Loucy (cell line): ENCODE data around the gene GRM7.

Experiments used
- H2AFZ ChIP-seq: fragments of 200-600 bp; sonication (generic); 2 replicates; pipeline ENCODE4 v1.6.0; 2016; ENCODE audit warnings: antibody characterized with exemption, mild to moderate bottlenecking, low read length, moderate library complexity
- H3F3A ChIP-seq: fragments of 200-600 bp; 2 replicates; pipeline ENCODE4 v1.6.0; 2016; ENCODE audit warnings: antibody characterized with exemption, low read depth, mild to moderate bottlenecking
- H3K27me3 ChIP-seq: fragments of 200-600 bp; sonication (generic); 2 replicates; pipeline ENCODE4 v1.6.1; 2014; ENCODE audit warnings: low read length, mild to moderate bottlenecking; ENCODE audit not compliant: insufficient read depth, poor library complexity, severe bottlenecking
- H3K36me3 ChIP-seq: fragments of 200-600 bp; sonication (generic); 2 replicates; pipeline ENCODE4 v1.6.1; 2016; ENCODE audit warnings: low read length; ENCODE audit not compliant: insufficient read depth
- H3K4me1 ChIP-seq: fragments of 200-600 bp; sonication (generic); 2 replicates; pipeline ENCODE4 v1.5.1; 2014; ENCODE audit warnings: low read length, mild to moderate bottlenecking; ENCODE audit not compliant: insufficient read depth, poor library complexity, severe bottlenecking
- H3K4me2 ChIP-seq: fragments of 200-600 bp; sonication (generic); 2 replicates; pipeline ENCODE4 v1.6.0; 2014; ENCODE audit warnings: antibody characterized with exemption, low read length, low read depth, mild to moderate bottlenecking; ENCODE audit not compliant: poor library complexity, severe bottlenecking
- H3K4me3 ChIP-seq: fragments of 200-600 bp; sonication (generic); 2 replicates; pipeline ENCODE4 v1.5.1; 2014; ENCODE audit warnings: low read length, mild to moderate bottlenecking, mixed read lengths; ENCODE audit not compliant: poor library complexity, severe bottlenecking
- H3K79me2 ChIP-seq: fragments of 200-600 bp; sonication (generic); 2 replicates; pipeline ENCODE4 v1.6.1; 2014; ENCODE audit warnings: low read length; ENCODE audit not compliant: insufficient read depth
- H3K9ac ChIP-seq: fragments of 200-600 bp; sonication (generic); 2 replicates; pipeline ENCODE4 v1.6.0; 2014; ENCODE audit warnings: mild to moderate bottlenecking, low read depth, low read length, moderate library complexity; ENCODE audit not compliant: poor library complexity, severe bottlenecking
- H3K9me2 ChIP-seq: fragments of 200-600 bp; sonication (generic); replicated peaks from 2 replicates; pipeline ENCODE4 v1.6.1; 2016; ENCODE audit warnings: low read depth, low read length, mixed read lengths
- H3K9me3 ChIP-seq: fragments of 200-600 bp; sonication (generic); 2 replicates; pipeline ENCODE4 v1.6.1; 2014; ENCODE audit warnings: mild to moderate bottlenecking, antibody characterized with exemption, low read length, low read depth; ENCODE audit not compliant: insufficient read depth
- H4K20me1 ChIP-seq: fragments of 200-600 bp; sonication (generic); 2 replicates; pipeline ENCODE4 v1.6.0; 2014; ENCODE audit warnings: antibody characterized with exemption, low read length, mild to moderate bottlenecking; ENCODE audit not compliant: insufficient read depth, poor library complexity, severe bottlenecking
- EZH2phosphoT487 ChIP-seq: fragments of 200-600 bp; IDR thresholded peaks from 2 replicates; pipeline ENCODE4 v1.6.1; 2018; ENCODE audit warnings: antibody characterized with exemption, mild to moderate bottlenecking, moderate library complexity, borderline replicate concordance
- TF ChIP-seq, protein P1 (sequence below): fragments of 200-600 bp; sonication (generic); conservative IDR thresholded peaks from 2 replicates; pipeline ENCODE4 v1.5.1; 2014; ENCODE audit warnings: mild to moderate bottlenecking, antibody characterized with exemption, low read length

The GRM7 gene

DNA sequence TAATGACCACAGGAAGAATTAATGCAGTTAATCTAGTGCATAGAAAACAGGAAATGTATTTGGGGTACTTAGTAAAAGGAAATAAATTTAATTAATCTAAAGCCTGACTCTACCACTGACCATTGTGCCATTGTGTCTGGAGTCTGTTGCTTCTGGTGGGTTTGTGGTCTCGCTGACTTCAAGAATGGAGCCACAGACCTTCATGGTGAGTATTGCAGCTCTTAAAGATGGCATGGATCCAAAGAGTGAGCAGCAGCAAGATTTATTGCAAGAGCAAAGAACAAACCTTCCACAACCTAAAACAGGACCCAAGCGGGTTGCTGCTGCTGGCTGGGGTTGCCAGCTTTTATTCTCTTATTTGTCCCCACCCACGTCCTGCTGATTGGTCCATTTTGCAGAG, 929.2 kb downstream of the GRM7 start:
- TF ChIP-seq, protein P1, sequence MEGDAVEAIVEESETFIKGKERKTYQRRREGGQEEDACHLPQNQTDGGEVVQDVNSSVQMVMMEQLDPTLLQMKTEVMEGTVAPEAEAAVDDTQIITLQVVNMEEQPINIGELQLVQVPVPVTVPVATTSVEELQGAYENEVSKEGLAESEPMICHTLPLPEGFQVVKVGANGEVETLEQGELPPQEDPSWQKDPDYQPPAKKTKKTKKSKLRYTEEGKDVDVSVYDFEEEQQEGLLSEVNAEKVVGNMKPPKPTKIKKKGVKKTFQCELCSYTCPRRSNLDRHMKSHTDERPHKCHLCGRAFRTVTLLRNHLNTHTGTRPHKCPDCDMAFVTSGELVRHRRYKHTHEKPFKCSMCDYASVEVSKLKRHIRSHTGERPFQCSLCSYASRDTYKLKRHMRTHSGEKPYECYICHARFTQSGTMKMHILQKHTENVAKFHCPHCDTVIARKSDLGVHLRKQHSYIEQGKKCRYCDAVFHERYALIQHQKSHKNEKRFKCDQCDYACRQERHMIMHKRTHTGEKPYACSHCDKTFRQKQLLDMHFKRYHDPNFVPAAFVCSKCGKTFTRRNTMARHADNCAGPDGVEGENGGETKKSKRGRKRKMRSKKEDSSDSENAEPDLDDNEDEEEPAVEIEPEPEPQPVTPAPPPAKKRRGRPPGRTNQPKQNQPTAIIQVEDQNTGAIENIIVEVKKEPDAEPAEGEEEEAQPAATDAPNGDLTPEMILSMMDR: no peak
- no peak for TF ChIP-seq EZH2phosphoT487
- no peak overlapping the region for H3K4me3 ChIP-seq
- no peak overlapping the region for H3K9ac ChIP-seq
- no peaks in the 10 kb centered on the region for H3F3A ChIP-seq
- no peaks in the 10 kb centered on the region for H4K20me1 ChIP-seq
- no peaks in the 10 kb centered on the region for H3K27me3 ChIP-seq
- H3K9me3 ChIP-seq: no peaks in the 10 kb centered on the region; the same call in 1 of the 2 replicates
- no peaks in the 10 kb centered on the region for H3K79me2 ChIP-seq
- H3K9me2 ChIP-seq: no peaks in the 10 kb centered on the region
- no peak overlapping the region for H3K4me2 ChIP-seq
- no peaks in the 10 kb centered on the region for H3K36me3 ChIP-seq
- no peaks in the 10 kb centered on the region for H3K4me1 ChIP-seq
- no peak overlapping the region for H2AFZ ChIP-seq
